Loucy (cell line): ENCODE measurements around the gene CWC22.
"Not testable (repeated sequence)": the region's sequence is repeated elsewhere in the genome, so short reads cannot be mapped to it uniquely, and the experiment has no call there.

Experiments used
- H2AFZ ChIP-seq: fragments of 200-600 bp; sonication (generic); 2 replicates; pipeline ENCODE4 v1.6.0; 2016; ENCODE audit warnings: antibody characterized with exemption, mild to moderate bottlenecking, low read length, moderate library complexity
- H3F3A ChIP-seq: fragments of 200-600 bp; 2 replicates; pipeline ENCODE4 v1.6.0; 2016; ENCODE audit warnings: antibody characterized with exemption, low read depth, mild to moderate bottlenecking
- H3K27me3 ChIP-seq: fragments of 200-600 bp; sonication (generic); 2 replicates; pipeline ENCODE4 v1.6.1; 2014; ENCODE audit warnings: low read length, mild to moderate bottlenecking; ENCODE audit not compliant: insufficient read depth, poor library complexity, severe bottlenecking
- H3K36me3 ChIP-seq: fragments of 200-600 bp; sonication (generic); 2 replicates; pipeline ENCODE4 v1.6.1; 2016; ENCODE audit warnings: low read length; ENCODE audit not compliant: insufficient read depth
- H3K4me1 ChIP-seq: fragments of 200-600 bp; sonication (generic); 2 replicates; pipeline ENCODE4 v1.5.1; 2014; ENCODE audit warnings: low read length, mild to moderate bottlenecking; ENCODE audit not compliant: insufficient read depth, poor library complexity, severe bottlenecking
- H3K4me2 ChIP-seq: fragments of 200-600 bp; sonication (generic); 2 replicates; pipeline ENCODE4 v1.6.0; 2014; ENCODE audit warnings: antibody characterized with exemption, low read length, low read depth, mild to moderate bottlenecking; ENCODE audit not compliant: poor library complexity, severe bottlenecking
- H3K4me3 ChIP-seq: fragments of 200-600 bp; sonication (generic); 2 replicates; pipeline ENCODE4 v1.5.1; 2014; ENCODE audit warnings: low read length, mild to moderate bottlenecking, mixed read lengths; ENCODE audit not compliant: poor library complexity, severe bottlenecking
- H3K79me2 ChIP-seq: fragments of 200-600 bp; sonication (generic); 2 replicates; pipeline ENCODE4 v1.6.1; 2014; ENCODE audit warnings: low read length; ENCODE audit not compliant: insufficient read depth
- H3K9ac ChIP-seq: fragments of 200-600 bp; sonication (generic); 2 replicates; pipeline ENCODE4 v1.6.0; 2014; ENCODE audit warnings: mild to moderate bottlenecking, low read depth, low read length, moderate library complexity; ENCODE audit not compliant: poor library complexity, severe bottlenecking
- H3K9me2 ChIP-seq: fragments of 200-600 bp; sonication (generic); replicated peaks from 2 replicates; pipeline ENCODE4 v1.6.1; 2016; ENCODE audit warnings: low read depth, low read length, mixed read lengths
- H3K9me3 ChIP-seq: fragments of 200-600 bp; sonication (generic); 2 replicates; pipeline ENCODE4 v1.6.1; 2014; ENCODE audit warnings: mild to moderate bottlenecking, antibody characterized with exemption, low read length, low read depth; ENCODE audit not compliant: insufficient read depth
- H4K20me1 ChIP-seq: fragments of 200-600 bp; sonication (generic); 2 replicates; pipeline ENCODE4 v1.6.0; 2014; ENCODE audit warnings: antibody characterized with exemption, low read length, mild to moderate bottlenecking; ENCODE audit not compliant: insufficient read depth, poor library complexity, severe bottlenecking
- CTCF ChIP-seq: fragments of 200-600 bp; sonication (generic); conservative IDR thresholded peaks from 2 replicates; pipeline ENCODE4 v1.5.1; 2014; ENCODE audit warnings: mild to moderate bottlenecking, antibody characterized with exemption, low read length
- EZH2phosphoT487 ChIP-seq: fragments of 200-600 bp; IDR thresholded peaks from 2 replicates; pipeline ENCODE4 v1.6.1; 2018; ENCODE audit warnings: antibody characterized with exemption, mild to moderate bottlenecking, moderate library complexity, borderline replicate concordance

Gene CWC22

GRCh38 chr2:179966778-179967394 is 40.2 kb downstream of the CWC22 start:
- TF ChIP-seq EZH2phosphoT487 = no peak
- H3K79me2 ChIP-seq = no peaks in the 10 kb centered on the region

GRCh38 chr2:179965291-179966258 is 41.5 kb downstream of the CWC22 start:
- Histone ChIP-seq H3K9me3 (no peaks in the 10 kb centered on the region), H3K36me3 (peaks cover 69% of the 10 kb centered on the region), H4K20me1 (no peaks in the 10 kb centered on the region), H3K9me2 (no peaks in the 10 kb centered on the region), H2AFZ (no peak overlapping the region), H3K4me3 (no peak overlapping the region), H3F3A (no peaks in the 10 kb centered on the region), H3K4me2 (no peak overlapping the region), H3K79me2 (no peaks in the 10 kb centered on the region), H3K27me3 (no peaks in the 10 kb centered on the region), H3K4me1 (no peaks in the 10 kb centered on the region), H3K9ac (no peak overlapping the region)
- TF ChIP-seq EZH2phosphoT487 (no peak), CTCF (no peak)

More at GRCh38 chr2:179966778-179967394, 40.2 kb downstream of the CWC22 start:
- no peaks in the 10 kb centered on the region for H3K27me3 ChIP-seq
- H4K20me1 ChIP-seq = no peaks in the 10 kb centered on the region
- H3K9me2 ChIP-seq = no peaks in the 10 kb centered on the region
- H3F3A ChIP-seq = no peaks in the 10 kb centered on the region
- H2AFZ ChIP-seq = no peak overlapping the region
- no peak overlapping the region for H3K9ac ChIP-seq
- no peaks in the 10 kb centered on the region for H3K4me1 ChIP-seq
- H3K9me3 ChIP-seq = no peaks in the 10 kb centered on the region
- H3K4me2 ChIP-seq = no peak overlapping the region
- no peak overlapping the region for H3K4me3 ChIP-seq
- peaks cover 74% of the 10 kb centered on the region for H3K36me3 ChIP-seq

- H3K4me1 ChIP-seq = no peaks in the 10 kb centered on the region
- H3K9me2 ChIP-seq = no peaks in the 10 kb centered on the region
- no peaks in the 10 kb centered on the region for H3K9me3 ChIP-seq
- H3K9ac ChIP-seq = no peak overlapping the region
- no peak for TF ChIP-seq CTCF
- H3K79me2 ChIP-seq = no peaks in the 10 kb centered on the region
- H4K20me1 ChIP-seq = no peaks in the 10 kb centered on the region
- H3K27me3 ChIP-seq = no peaks in the 10 kb centered on the region
- no peak overlapping the region for H3K4me3 ChIP-seq
- peaks cover 69% of the 10 kb centered on the region for H3K36me3 ChIP-seq
- no peak overlapping the region for H2AFZ ChIP-seq
- no peaks in the 10 kb centered on the region for H3F3A ChIP-seq
- H3K4me2 ChIP-seq = no peak overlapping the region
Measured at GRCh38 chr2:179963626-179964025, 43.5 kb downstream of the CWC22 start.

- not testable (repeated sequence) for H3K27me3 ChIP-seq, H3K4me1 ChIP-seq, H4K20me1 ChIP-seq, H3K9me2 ChIP-seq, H3K9me3 ChIP-seq, H3K4me2 ChIP-seq, H3F3A ChIP-seq, H2AFZ ChIP-seq, H3K9ac ChIP-seq, H3K4me3 ChIP-seq, H3K79me2 ChIP-seq
- peaks cover 61% of the 10 kb centered on the region for H3K36me3 ChIP-seq
Measured at GRCh38 chr2:179958251-179958650, 48.8 kb downstream of the CWC22 start.
